Bronchial smooth muscle cell (primary cell): ENCODE results near the gene STK25. TPM values are rescaled to one million over a fixed set of nuclear protein-coding genes. Genes with fewer than 3 reads are reported as not detected.

ENCODE experiments used
- total RNA-seq: library from RNA; depleted of rRNA; stranded (reverse); fragments of >200 nt; gene quantifications from 2 replicates; pipeline ENCODE4 v1.2.1, GENCODE V29; 2014

The STK25 gene
- total RNA-seq = 138 and 195 TPM in 2 replicates

GRCh38 chr2:241508240-241509154 is at the start of gene STK25:
STK25 (minus strand) TSS chr2:241508584; CDS start chr2:241508035, 549 bp downstream.

Other genes starting within 250 kb of the STK25 start
- gene HDLBP, start 192.9 kb downstream of the STK25 start, total RNA-seq = 1,295 and 1,692 TPM in 2 replicates
- gene SEPTIN2, start 192.7 kb downstream of the STK25 start, total RNA-seq = 405 and 430 TPM in 2 replicates
- 22.2 and 31.9 TPM in 2 replicates for gene FARP2, start 152.3 kb downstream of the STK25 start, total RNA-seq
- 6.7 and 9.3 TPM in 2 replicates for gene BOK, start 50.2 kb upstream of the STK25 start, total RNA-seq
- gene THAP4, start 128.6 kb upstream of the STK25 start, total RNA-seq = 41.0 and 50.3 TPM in 2 replicates
- gene ATG4B, start 129.1 kb upstream of the STK25 start, total RNA-seq = 43.2 and 77.6 TPM in 2 replicates
- gene DTYMK, start 178.2 kb upstream of the STK25 start, total RNA-seq = 9.3 and 15.0 TPM in 2 replicates
- gene ING5, start 193.5 kb upstream of the STK25 start, total RNA-seq = 25.2 and 29.7 TPM in 2 replicates
- gene D2HGDH, start 226.0 kb upstream of the STK25 start, total RNA-seq = 24.0 and 24.1 TPM in 2 replicates